H1 (cell line): ENCODE measurements around the gene SETDB2. TPM values are rescaled to one million over a fixed set of nuclear protein-coding genes. Genes with fewer than 3 reads are reported as not detected.

Experiments used
- CTCF ChIA-PET: fragments of 300-600 bp; sonication (Branson Sonifier 250); formaldehyde crosslinking; loops from one replicate; lab custom pipeline; 2021; ENCODE audit not compliant: partially characterized antibody; lab: Charles Lee
- POLR2A ChIA-PET: fragments of 300-600 bp; sonication (Branson Sonifier 250); formaldehyde crosslinking; loops from one replicate; lab custom pipeline; 2021; ENCODE audit warnings: inconsistent platforms; ENCODE audit not compliant: partially characterized antibody; lab: Charles Lee
- DNase-seq, 2 experiments: peaks; one replicate each; pipeline versions ENCODE4 v3.0.0 to v3.0.0-alpha.2; 2010 to 2022; ENCODE audit warnings: low spot score in 2 of 2, low read depth in 1 of 2, mixed read lengths in 1 of 2
- FAIRE-seq: peaks from 2 replicates; lab custom pipeline; 2011; peaks lifted over from hg19 to GRCh38; lab: Jason Lieb, UNC
- H2AFZ ChIP-seq: 2 replicates; pipeline ENCODE4 v1.8.1; 2012; ENCODE audit warnings: low read length, inconsistent platforms
- H2AK5ac ChIP-seq: 2 replicates; pipeline ENCODE4 v1.6.1; 2013; ENCODE audit warnings: low read depth, low read length
- H2BK120ac ChIP-seq: replicated peaks from 2 replicates; pipeline ENCODE3; 2013; ENCODE audit warnings: low read depth, low read length, inconsistent platforms
- H2BK12ac ChIP-seq: 2 replicates; pipeline ENCODE4 v1.6.1; 2013; ENCODE audit warnings: low read depth, low read length
- H2BK15ac ChIP-seq: 2 replicates; pipeline ENCODE4 v1.6.1; 2013; ENCODE audit warnings: low read length
- H2BK20ac ChIP-seq: 2 replicates; pipeline ENCODE4 v1.6.1; 2013; ENCODE audit warnings: low read length
- H2BK5ac ChIP-seq: 2 replicates; pipeline ENCODE4 v1.6.1; 2013; ENCODE audit warnings: low read depth, low read length
- H3K14ac ChIP-seq: 2 replicates; pipeline ENCODE4 v1.6.1; 2013; ENCODE audit warnings: inconsistent platforms; ENCODE audit not compliant: insufficient read length
- H3K18ac ChIP-seq: 2 replicates; pipeline ENCODE4 v1.6.1; 2013; ENCODE audit warnings: low read length; ENCODE audit errors: extremely low read depth
- H3K23ac ChIP-seq: 2 replicates; pipeline ENCODE4 v1.6.1; 2013; ENCODE audit warnings: inconsistent platforms; ENCODE audit not compliant: insufficient read length
- H3K23me2 ChIP-seq: 2 replicates; pipeline ENCODE4 v1.6.1; 2013; ENCODE audit warnings: low read depth, low read length
- H3K27ac ChIP-seq: 2 replicates; pipeline ENCODE4 v1.6.1; 2011; ENCODE audit warnings: low read depth, low read length, inconsistent platforms
- H3K27me3 ChIP-seq, 4 experiments: replicated peaks in 1 of 4; 1 replicate in 1 of 4; 2 replicates in 3 of 4; pipeline versions ENCODE4 v1.6.1 to v1.8.1; 2011 to 2013; ENCODE audit warnings: low read length in 3 of 4, mild to moderate bottlenecking in 3 of 4, inconsistent platforms in 2 of 4, mixed read lengths in 2 of 4, moderate library complexity in 1 of 4; ENCODE audit not compliant: control insufficient read depth in 3 of 4, insufficient read depth in 3 of 4; ENCODE audit errors: extremely low read depth in 1 of 4
- H3K36me3 ChIP-seq, 4 experiments: 2 replicates each; pipeline versions ENCODE4 v1.6.1 to v1.8.1; 2011 to 2013; ENCODE audit warnings: mild to moderate bottlenecking in 4 of 4, low read length in 3 of 4, moderate library complexity in 2 of 4, control low read depth in 1 of 4, inconsistent platforms in 1 of 4; ENCODE audit not compliant: insufficient read depth in 4 of 4, control insufficient read depth in 2 of 4
- H3K4ac ChIP-seq: replicated peaks from 2 replicates; pipeline ENCODE3; 2013; ENCODE audit warnings: low read length, low read depth, mixed read lengths, inconsistent platforms; ENCODE audit not compliant: insufficient read length
- H3K4me1 ChIP-seq, 4 experiments: replicated peaks in 1 of 4; 1 replicate in 1 of 4; 2 replicates in 3 of 4; pipeline versions ENCODE4 v1.6.1 to v1.8.1; 2011 to 2013; ENCODE audit warnings: low read length in 3 of 4, inconsistent platforms in 2 of 4, mixed read lengths in 1 of 4; ENCODE audit not compliant: insufficient read depth in 4 of 4, control insufficient read depth in 3 of 4
- H3K4me2 ChIP-seq, 2 experiments: 2 replicates each; pipeline versions ENCODE4 v1.6.1 to v1.8.1; 2011 to 2013; ENCODE audit warnings: low read depth in 2 of 2, low read length in 2 of 2, control low read depth in 1 of 2, inconsistent platforms in 1 of 2, mild to moderate bottlenecking in 1 of 2; ENCODE audit not compliant: insufficient read depth in 1 of 2
- H3K4me3 ChIP-seq, 4 experiments: fragments of 200-600, 300-600 bp in 1 of 4; sonication (generic), shearing (Covaris generic), sonication (Bioruptor Twin) in 1 of 4; 2 replicates each; pipeline versions ENCODE4 v1.5.1 to v1.8.1; 2011 to 2016; ENCODE audit warnings: low read length in 4 of 4, low read depth in 3 of 4, control low read depth in 2 of 4, inconsistent platforms in 2 of 4, mild to moderate bottlenecking in 2 of 4, mixed read lengths in 1 of 4, moderate library complexity in 1 of 4; ENCODE audit not compliant: insufficient read depth in 2 of 4; ENCODE audit errors: extremely low read depth in 1 of 4
- H3K56ac ChIP-seq: replicated peaks from 2 replicates; pipeline ENCODE3; 2013; ENCODE audit warnings: low read depth, mild to moderate bottlenecking, mixed read lengths, low read length, inconsistent platforms; ENCODE audit not compliant: insufficient read length
- H3K79me1 ChIP-seq: 2 replicates; pipeline ENCODE4 v1.6.1; 2013; ENCODE audit warnings: low read depth, low read length, control low read depth
- H3K79me2 ChIP-seq, 2 experiments: 2 replicates each; pipeline versions ENCODE4 v1.6.1 to v1.8.1; 2012 to 2013; ENCODE audit warnings: low read length in 2 of 2, mild to moderate bottlenecking in 2 of 2, inconsistent platforms in 1 of 2; ENCODE audit not compliant: insufficient read depth in 2 of 2, control insufficient read depth in 1 of 2
- H3K9ac ChIP-seq, 4 experiments: replicated peaks in 1 of 4; 1 replicate in 1 of 4; 2 replicates in 3 of 4; pipeline versions ENCODE4 v1.6.1 to v1.8.1; 2011 to 2013; ENCODE audit warnings: low read depth in 3 of 4, low read length in 3 of 4, control low read depth in 2 of 4, mild to moderate bottlenecking in 2 of 4, moderate library complexity in 2 of 4, inconsistent platforms in 1 of 4; ENCODE audit errors: extremely low read depth in 1 of 4
- H3K9me3 ChIP-seq, 2 experiments: 2 replicates each; pipeline versions ENCODE4 v1.6.1 to v1.8.1; 2012 to 2013; ENCODE audit warnings: mild to moderate bottlenecking in 2 of 2, moderate library complexity in 2 of 2, control low read depth in 1 of 2, inconsistent platforms in 1 of 2, low read depth in 1 of 2, low read length in 1 of 2, mixed read lengths in 1 of 2; ENCODE audit not compliant: insufficient read depth in 2 of 2
- H4K20me1 ChIP-seq, 2 experiments: replicated peaks in 1 of 2; 2 replicates each; pipeline versions ENCODE3 to v1.8.1; 2011 to 2013; ENCODE audit warnings: inconsistent platforms in 2 of 2, low read length in 2 of 2, mild to moderate bottlenecking in 1 of 2; ENCODE audit not compliant: insufficient read depth in 2 of 2, control insufficient read depth in 1 of 2
- H4K5ac ChIP-seq: 2 replicates; pipeline ENCODE4 v1.6.1; 2013; ENCODE audit warnings: low read length, low read depth, mixed read lengths, inconsistent platforms; ENCODE audit not compliant: insufficient read length
- H4K8ac ChIP-seq: 2 replicates; pipeline ENCODE4 v1.8.0; 2013; ENCODE audit warnings: mild to moderate bottlenecking, moderate library complexity, low read length, inconsistent platforms; ENCODE audit not compliant: insufficient read depth; ENCODE audit errors: extremely low read depth
- H4K91ac ChIP-seq: replicated peaks from 2 replicates; pipeline ENCODE3; 2013; ENCODE audit warnings: low read length, mixed read lengths, inconsistent platforms; ENCODE audit not compliant: insufficient read length
- CHD2 ChIP-seq: IDR thresholded peaks from 2 replicates; pipeline ENCODE4 v1.6.1; 2012; ENCODE audit warnings: low read length, improper control_type of control experiment
- CTBP2 ChIP-seq: IDR thresholded peaks from 2 replicates; pipeline ENCODE4 v1.7.0; 2011; ENCODE audit warnings: borderline replicate concordance, mild to moderate bottlenecking, moderate library complexity, mixed read lengths, low read length; ENCODE audit not compliant: insufficient read depth, insufficient read length
- EGR1 ChIP-seq: IDR thresholded peaks from 2 replicates; pipeline ENCODE4 v1.6.1; 2011; ENCODE audit warnings: low read depth, low read length, borderline replicate concordance
- EZH2 ChIP-seq: fragments of 200-600 bp; sonication (generic); IDR thresholded peaks from 2 replicates; pipeline ENCODE4 v1.7.1; 2012; ENCODE audit warnings: low read depth, mild to moderate bottlenecking, moderate library complexity, low read length, inconsistent platforms; ENCODE audit not compliant: severe bottlenecking
- NANOG ChIP-seq: IDR thresholded peaks from 2 replicates; pipeline ENCODE4 v1.6.1; 2011; ENCODE audit warnings: low read length, low read depth, mild to moderate bottlenecking, inconsistent platforms; ENCODE audit not compliant: insufficient read depth, poor library complexity, severe bottlenecking
- SAP30 ChIP-seq: fragments of 300-600 bp; sonication (generic); IDR thresholded peaks from 2 replicates; pipeline ENCODE4 v1.7.1; 2012; ENCODE audit warnings: low read length, moderate library complexity, mild to moderate bottlenecking, inconsistent platforms; ENCODE audit not compliant: insufficient read depth, insufficient replicate concordance
- WGBS, 2 experiments: shearing (Covaris generic) in 1 of 2; methylation state at CpG; one replicate each; pipeline versions ENCODE4 v1.1.6 to v1.1.7; 2013 to 2015; ENCODE audit warnings: low lambda C conversion rate in 2 of 2, mixed read lengths in 2 of 2, inconsistent platforms in 1 of 2, low coverage in 1 of 2, missing lambda C conversion rate in 1 of 2; ENCODE audit not compliant: insufficient replicate concordance in 2 of 2, insufficient coverage in 1 of 2, insufficient read length in 1 of 2; ENCODE audit errors: extremely low coverage in 1 of 2, missing lambda C conversion rate in 1 of 2; 5-methylcytosine and 5-hydroxymethylcytosine counted together
- polyA plus RNA-seq, 7 experiments: library from polyadenylated mRNA; depleted of rRNA in 3 of 7; stranded (reverse) in 5 of 7; unstranded in 2 of 7; fragments of >200 nt in 5 of 7; fragments of 200-250 nt in 2 of 7; gene quantifications; 1 replicate in 5 of 7; 2 replicates in 1 of 7; 4 replicates in 1 of 7; pipeline versions ENCODE4 v1.2.1 to v1.2.3, GENCODE V29; 2011 to 2013; ENCODE audit warnings: missing spikeins in 2 of 7, mixed read lengths in 2 of 7
- total RNA-seq: library from RNA; stranded (reverse); fragmentation: NEBNext Ultra II Directional; extraction: Animal tissue kit (Norgen Biotek cat#: 25700); gene quantifications from 2 replicates; pipeline ENCODE4 v1.2.1, GENCODE V29; 2021

SETDB2 gene
- total and polyA plus RNA-seq, 2 of the 8 experiments (the other 6 are each of a cell fraction or from before 2014, with no cell fraction given): 1.2 to 6.1 TPM

GRCh38 chr13:49411353-49411752 is 32.7 kb upstream of the SETDB2 start:
- no peak overlapping the region for H2BK12ac ChIP-seq
- WGBS, 2 experiments: 82% methylated on average over 5 of the region's 5 CpGs; no CpG with 5 or more reads in 1 of the 2 experiments
- H3K14ac ChIP-seq: no peak overlapping the region
- peaks cover 15 to 56% (median 35%) of the 10 kb centered on the region in 4 experiments for H3K27me3 ChIP-seq
- H3K4ac ChIP-seq: no peak overlapping the region
- H3K79me2 ChIP-seq: no peaks in the 10 kb centered on the region
- H3K27ac ChIP-seq: no peak overlapping the region
- H2AFZ ChIP-seq: no peak overlapping the region
- H3K9me3 ChIP-seq: no peaks in the 10 kb centered on the region
- no peak overlapping the region for H3K18ac ChIP-seq
- no peak overlapping the region for H2AK5ac ChIP-seq
- POLR2A ChIA-PET: no interaction called here
- H4K5ac ChIP-seq: no peak overlapping the region
- H4K91ac ChIP-seq: no peak overlapping the region
- H2BK120ac ChIP-seq: no peak overlapping the region
- no peak overlapping the region for H3K9ac ChIP-seq
- no peak overlapping the region for H3K56ac ChIP-seq
- H3K4me1 ChIP-seq: peaks cover 0 to 5% (median 2%) of the 10 kb centered on the region in 4 experiments; a peak in 4 of 7 replicates
- no peak overlapping the region for H2BK5ac ChIP-seq
- H2BK20ac ChIP-seq: no peak overlapping the region
- no peak overlapping the region for H2BK15ac ChIP-seq
- no peaks in the 10 kb centered on the region for H3K36me3 ChIP-seq
- CTCF ChIA-PET: interaction anchor here (0.6 kb wide), 1 partner anchor 94 kb away, joined by 3 read pairs; no protein-coding TSS in a partner anchor
- TF ChIP-seq EZH2: no peak
- TF ChIP-seq SAP30: no peak
- no peak for TF ChIP-seq CHD2
- TF ChIP-seq CTBP2: no peak
- no peak for TF ChIP-seq NANOG
- TF ChIP-seq EGR1: no peak
- no peaks in the 10 kb centered on the region for H3K23me2 ChIP-seq
- FAIRE-seq (no peak), DNase-seq (no peak)
- H3K4me3 ChIP-seq: no peak overlapping the region
- H3K4me2 ChIP-seq: no peak overlapping the region
- H4K20me1 ChIP-seq: peaks cover 0 to 3% of the 10 kb centered on the region in 2 experiments
- no peak overlapping the region for H4K8ac ChIP-seq
- H3K23ac ChIP-seq: no peak overlapping the region
- no peaks in the 10 kb centered on the region for H3K79me1 ChIP-seq
